ENCODE data around the gene TOMM70. TPM values are rescaled to one million over a fixed set of nuclear protein-coding genes. Genes with fewer than 3 reads are reported as not detected.

The TOMM70 gene
- total and polyA plus RNA-seq, 10 of the 15 experiments (the other 5 are each of a cell fraction or from before 2014, with no cell fraction given) = 12.7 to 64.1 (median 41.3) TPM

DNA sequence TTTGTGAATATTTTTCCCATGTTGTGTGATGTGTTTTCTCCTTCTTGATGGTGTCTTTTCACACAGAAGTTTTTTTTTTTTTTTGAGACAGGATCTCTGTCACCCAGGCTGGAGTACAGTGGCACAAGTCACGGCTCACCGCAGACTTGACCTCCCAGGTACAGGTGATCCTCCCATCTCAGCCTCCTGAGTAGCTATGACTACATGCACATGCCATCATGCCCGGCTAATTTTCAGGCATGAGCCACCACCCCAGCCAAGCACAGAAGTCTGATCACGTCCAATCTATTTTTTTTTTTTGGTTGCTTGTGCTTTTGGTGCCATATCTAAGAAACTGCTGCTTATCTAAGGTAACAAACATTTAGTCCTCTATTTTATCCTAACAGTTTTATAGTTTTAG is 24.6 kb downstream of the TOMM70 start:
- intact Hi-C loops (cut with micrococcal nuclease; ENCODE audit: unreplicated experiment) (no loop called here), in situ Hi-C loops (cut with MboI) (no loop called here)
- no peak overlapping the region for H3K27ac ChIP-seq (ENCODE audit: control insufficient read depth, insufficient read depth)
- ChIA-PET RAD21 (ENCODE audit: unreplicated experiment) (no interaction called here), POLR2A (interaction anchor here (0.6 to 1.1 kb wide), 4 partner anchors 15 to 378 kb away, joined by 3 to 4 read pairs (median 3); no protein-coding TSS in a partner anchor), SMC1A (ENCODE audit: uncharacterized antibody, unreplicated experiment) (interaction anchor here (0.6 to 1.1 kb wide), 3 partner anchors 32 to 745 kb away, joined by 3 read pairs; no protein-coding TSS in a partner anchor), CTCF (interaction anchor here (0.7 to 1.2 kb wide), 3 partner anchors 12 to 66 kb away, joined by 3 to 5 read pairs (median 4); no protein-coding TSS in a partner anchor)
- H3K4me1 ChIP-seq (ENCODE audit: control insufficient read depth, insufficient read depth, low read length) = no peaks in the 10 kb centered on the region
- ATAC-seq = no peak
- no peak overlapping the region for H3K4me3 ChIP-seq
- no peaks in the 10 kb centered on the region for H3K79me2 ChIP-seq (ENCODE audit: control insufficient read depth, insufficient read depth, low read length)
- H3K9me3 ChIP-seq (replicated peaks; ENCODE audit: control insufficient read depth, insufficient read depth, low read length) = no peaks in the 10 kb centered on the region
- no peak for DNase-seq (ENCODE audit: low read depth, low spot score)
- H3K4me2 ChIP-seq (ENCODE audit: control insufficient read depth, insufficient read depth) = no peak overlapping the region
- no peak overlapping the region for H3K9ac ChIP-seq (ENCODE audit: control insufficient read depth, insufficient read depth, low read length)
- H3K36me3 ChIP-seq (ENCODE audit: control insufficient read depth in 2 of 2, insufficient read depth in 2 of 2, low read length in 1 of 2) = peaks cover 8 to 26% of the 10 kb centered on the region in 2 experiments
- H3K27me3 ChIP-seq (replicated peaks in 1 of 2; ENCODE audit: control insufficient read depth in 2 of 2, insufficient read depth in 2 of 2, low read length in 1 of 2) = no peaks in the 10 kb centered on the region
- no peak overlapping the region for H2AFZ ChIP-seq (ENCODE audit: control insufficient read depth, low read depth, low read length)
- FAIRE-seq = no peak
- no peaks in the 10 kb centered on the region for H4K20me1 ChIP-seq (ENCODE audit: control insufficient read depth, insufficient read depth)
- WGBS (ENCODE audit: insufficient coverage, insufficient replicate concordance, low lambda C conversion rate, missing lambda C conversion rate) = 98% methylated on average over 4 of the region's 4 CpGs
- BruUV-seq (replicated peaks) = no TSS peak
- TF ChIP-seq POLR2AphosphoS5 (IDR thresholded peaks at IDR 0.05; ENCODE audit: low read length) = no peak
- TF ChIP-seq CREM (IDR thresholded peaks at IDR 0.05; ENCODE audit: low read depth) = no peak
- no peak for TF ChIP-seq ZBED1 (IDR thresholded peaks at IDR 0.05; ENCODE audit: borderline replicate concordance)
- no peak for TF ChIP-seq RUNX3 (IDR thresholded peaks at IDR 0.05; ENCODE audit: low read length)
- TF ChIP-seq, protein P1, sequence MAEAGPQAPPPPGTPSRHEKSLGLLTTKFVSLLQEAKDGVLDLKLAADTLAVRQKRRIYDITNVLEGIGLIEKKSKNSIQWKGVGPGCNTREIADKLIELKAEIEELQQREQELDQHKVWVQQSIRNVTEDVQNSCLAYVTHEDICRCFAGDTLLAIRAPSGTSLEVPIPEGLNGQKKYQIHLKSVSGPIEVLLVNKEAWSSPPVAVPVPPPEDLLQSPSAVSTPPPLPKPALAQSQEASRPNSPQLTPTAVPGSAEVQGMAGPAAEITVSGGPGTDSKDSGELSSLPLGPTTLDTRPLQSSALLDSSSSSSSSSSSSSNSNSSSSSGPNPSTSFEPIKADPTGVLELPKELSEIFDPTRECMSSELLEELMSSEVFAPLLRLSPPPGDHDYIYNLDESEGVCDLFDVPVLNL (IDR thresholded peaks at IDR 0.05; ENCODE audit: low read depth, low read length) = no peak
- TF ChIP-seq, protein P2, sequence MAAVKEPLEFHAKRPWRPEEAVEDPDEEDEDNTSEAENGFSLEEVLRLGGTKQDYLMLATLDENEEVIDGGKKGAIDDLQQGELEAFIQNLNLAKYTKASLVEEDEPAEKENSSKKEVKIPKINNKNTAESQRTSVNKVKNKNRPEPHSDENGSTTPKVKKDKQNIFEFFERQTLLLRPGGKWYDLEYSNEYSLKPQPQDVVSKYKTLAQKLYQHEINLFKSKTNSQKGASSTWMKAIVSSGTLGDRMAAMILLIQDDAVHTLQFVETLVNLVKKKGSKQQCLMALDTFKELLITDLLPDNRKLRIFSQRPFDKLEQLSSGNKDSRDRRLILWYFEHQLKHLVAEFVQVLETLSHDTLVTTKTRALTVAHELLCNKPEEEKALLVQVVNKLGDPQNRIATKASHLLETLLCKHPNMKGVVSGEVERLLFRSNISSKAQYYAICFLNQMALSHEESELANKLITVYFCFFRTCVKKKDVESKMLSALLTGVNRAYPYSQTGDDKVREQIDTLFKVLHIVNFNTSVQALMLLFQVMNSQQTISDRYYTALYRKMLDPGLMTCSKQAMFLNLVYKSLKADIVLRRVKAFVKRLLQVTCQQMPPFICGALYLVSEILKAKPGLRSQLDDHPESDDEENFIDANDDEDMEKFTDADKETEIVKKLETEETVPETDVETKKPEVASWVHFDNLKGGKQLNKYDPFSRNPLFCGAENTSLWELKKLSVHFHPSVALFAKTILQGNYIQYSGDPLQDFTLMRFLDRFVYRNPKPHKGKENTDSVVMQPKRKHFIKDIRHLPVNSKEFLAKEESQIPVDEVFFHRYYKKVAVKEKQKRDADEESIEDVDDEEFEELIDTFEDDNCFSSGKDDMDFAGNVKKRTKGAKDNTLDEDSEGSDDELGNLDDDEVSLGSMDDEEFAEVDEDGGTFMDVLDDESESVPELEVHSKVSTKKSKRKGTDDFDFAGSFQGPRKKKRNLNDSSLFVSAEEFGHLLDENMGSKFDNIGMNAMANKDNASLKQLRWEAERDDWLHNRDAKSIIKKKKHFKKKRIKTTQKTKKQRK (IDR thresholded peaks at IDR 0.05; ENCODE audit: low read depth, low read length) = no peak
- no peak for TF ChIP-seq ZNF217 (IDR thresholded peaks at IDR 0.05)
- TF ChIP-seq, protein P3, sequence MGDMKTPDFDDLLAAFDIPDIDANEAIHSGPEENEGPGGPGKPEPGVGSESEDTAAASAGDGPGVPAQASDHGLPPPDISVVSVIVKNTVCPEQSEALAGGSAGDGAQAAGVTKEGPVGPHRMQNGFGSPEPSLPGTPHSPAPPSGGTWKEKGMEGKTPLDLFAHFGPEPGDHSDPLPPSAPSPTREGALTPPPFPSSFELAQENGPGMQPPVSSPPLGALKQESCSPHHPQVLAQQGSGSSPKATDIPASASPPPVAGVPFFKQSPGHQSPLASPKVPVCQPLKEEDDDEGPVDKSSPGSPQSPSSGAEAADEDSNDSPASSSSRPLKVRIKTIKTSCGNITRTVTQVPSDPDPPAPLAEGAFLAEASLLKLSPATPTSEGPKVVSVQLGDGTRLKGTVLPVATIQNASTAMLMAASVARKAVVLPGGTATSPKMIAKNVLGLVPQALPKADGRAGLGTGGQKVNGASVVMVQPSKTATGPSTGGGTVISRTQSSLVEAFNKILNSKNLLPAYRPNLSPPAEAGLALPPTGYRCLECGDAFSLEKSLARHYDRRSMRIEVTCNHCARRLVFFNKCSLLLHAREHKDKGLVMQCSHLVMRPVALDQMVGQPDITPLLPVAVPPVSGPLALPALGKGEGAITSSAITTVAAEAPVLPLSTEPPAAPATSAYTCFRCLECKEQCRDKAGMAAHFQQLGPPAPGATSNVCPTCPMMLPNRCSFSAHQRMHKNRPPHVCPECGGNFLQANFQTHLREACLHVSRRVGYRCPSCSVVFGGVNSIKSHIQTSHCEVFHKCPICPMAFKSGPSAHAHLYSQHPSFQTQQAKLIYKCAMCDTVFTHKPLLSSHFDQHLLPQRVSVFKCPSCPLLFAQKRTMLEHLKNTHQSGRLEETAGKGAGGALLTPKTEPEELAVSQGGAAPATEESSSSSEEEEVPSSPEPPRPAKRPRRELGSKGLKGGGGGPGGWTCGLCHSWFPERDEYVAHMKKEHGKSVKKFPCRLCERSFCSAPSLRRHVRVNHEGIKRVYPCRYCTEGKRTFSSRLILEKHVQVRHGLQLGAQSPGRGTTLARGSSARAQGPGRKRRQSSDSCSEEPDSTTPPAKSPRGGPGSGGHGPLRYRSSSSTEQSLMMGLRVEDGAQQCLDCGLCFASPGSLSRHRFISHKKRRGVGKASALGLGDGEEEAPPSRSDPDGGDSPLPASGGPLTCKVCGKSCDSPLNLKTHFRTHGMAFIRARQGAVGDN (IDR thresholded peaks at IDR 0.05) = no peak
- TF ChIP-seq MXI1 (IDR thresholded peaks at IDR 0.05; ENCODE audit: low read depth, low read length) = no peak
- TF ChIP-seq SMC3 (IDR thresholded peaks at IDR 0.05; ENCODE audit: borderline replicate concordance, low read length) = no peak
- TF ChIP-seq MEF2B (IDR thresholded peaks at IDR 0.05; ENCODE audit: partially characterized antibody, poor library complexity, severe bottlenecking) = no peak
- no peak for TF ChIP-seq POLR2AphosphoS2 (IDR thresholded peaks at IDR 0.05; ENCODE audit: low read depth, low read length)
- no peak for TF ChIP-seq STAT1 (conservative IDR thresholded peaks at IDR 0.05)
- TF ChIP-seq BACH1 (IDR thresholded peaks at IDR 0.05; ENCODE audit: borderline replicate concordance) = no peak
- TF ChIP-seq BMI1 (IDR thresholded peaks at IDR 0.05; ENCODE audit: borderline replicate concordance) = no peak
